Left colon (tissue), 2 donors: ENCODE measurements around the gene DOCK9. TPM values are rescaled to one million over a fixed set of nuclear protein-coding genes. Genes with fewer than 3 reads are reported as not detected.

Experiments used
- ATAC-seq: fragments of 200-7000 bp; cut with Tn5 transposase; one replicate; pipeline ENCODE4 v1.9.1; 2020; ENCODE audit warnings: mild to moderate bottlenecking, moderate library complexity
- DNase-seq, 2 donors: peaks; one replicate each; pipeline ENCODE4 v3.0.0-alpha.2; 2020
- intact Hi-C, 2 donors: fragments of 100-400 bp; cut with DNase I in 1 of 2; cut with micrococcal nuclease in 1 of 2; formaldehyde crosslinking; loops; one replicate each; pipeline versions ENCODE4 v1.11.2 to v1.14.0; 2022; cut with DNase I, micrococcal nuclease
- total RNA-seq, 2 donors: library from RNA; stranded (reverse); fragmentation: NEBNext Ultra II Directional; extraction: Animal tissue kit (Norgen Biotek cat#: 25700); gene quantifications; one replicate each; pipeline ENCODE4 v1.2.1, GENCODE V29; 2021
- donor health status: DM: no; HTN: no; CAD: no.
- donor health status: DM: yes; HTN: yes; CAD: no.

DOCK9 gene
- total RNA-seq, 2 donors from 2014 or later, result 50.0 to 60.4 TPM

DNA sequence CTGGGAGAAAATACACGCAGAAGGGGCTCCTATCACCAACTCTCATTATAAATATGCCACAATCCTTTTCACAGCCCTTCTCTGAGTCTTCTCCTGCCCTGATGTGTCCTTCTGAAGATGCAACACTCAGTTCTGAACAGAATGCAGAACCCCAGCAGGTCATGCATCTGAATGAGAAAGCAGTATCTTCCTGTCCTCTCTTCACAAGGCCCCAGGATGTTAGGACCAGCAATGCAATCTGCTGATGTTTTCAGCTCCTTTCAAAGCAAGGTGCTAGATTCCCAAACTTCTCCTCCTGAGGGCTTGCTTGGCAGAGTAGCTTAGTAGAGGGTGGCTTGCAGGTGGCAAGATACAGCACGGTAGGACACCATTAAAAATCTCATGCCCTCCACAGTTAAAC is 22.3 kb upstream of the DOCK9 start:
- DNase-seq, result no peak
- intact Hi-C loops, result no loop called here
- no peak for ATAC-seq

DNA sequence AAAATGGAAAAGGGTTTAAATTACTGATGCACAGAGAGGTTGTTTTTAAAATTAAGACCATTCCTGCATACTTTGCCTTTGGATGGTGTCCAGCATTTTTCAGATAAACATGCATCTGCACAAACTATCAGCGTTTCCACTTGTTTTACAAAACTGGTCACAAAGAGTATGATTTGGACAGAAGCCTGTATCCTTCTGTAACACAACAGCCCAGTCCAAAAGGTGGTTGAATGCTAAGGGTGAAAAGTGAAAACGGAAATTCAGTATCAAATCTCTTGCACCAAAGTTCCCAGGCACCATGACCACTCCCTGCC is 21.7 kb upstream of the DOCK9 start:
- no peak for DNase-seq
- intact Hi-C loops, result no loop called here
- ATAC-seq, result no peak

DNA sequence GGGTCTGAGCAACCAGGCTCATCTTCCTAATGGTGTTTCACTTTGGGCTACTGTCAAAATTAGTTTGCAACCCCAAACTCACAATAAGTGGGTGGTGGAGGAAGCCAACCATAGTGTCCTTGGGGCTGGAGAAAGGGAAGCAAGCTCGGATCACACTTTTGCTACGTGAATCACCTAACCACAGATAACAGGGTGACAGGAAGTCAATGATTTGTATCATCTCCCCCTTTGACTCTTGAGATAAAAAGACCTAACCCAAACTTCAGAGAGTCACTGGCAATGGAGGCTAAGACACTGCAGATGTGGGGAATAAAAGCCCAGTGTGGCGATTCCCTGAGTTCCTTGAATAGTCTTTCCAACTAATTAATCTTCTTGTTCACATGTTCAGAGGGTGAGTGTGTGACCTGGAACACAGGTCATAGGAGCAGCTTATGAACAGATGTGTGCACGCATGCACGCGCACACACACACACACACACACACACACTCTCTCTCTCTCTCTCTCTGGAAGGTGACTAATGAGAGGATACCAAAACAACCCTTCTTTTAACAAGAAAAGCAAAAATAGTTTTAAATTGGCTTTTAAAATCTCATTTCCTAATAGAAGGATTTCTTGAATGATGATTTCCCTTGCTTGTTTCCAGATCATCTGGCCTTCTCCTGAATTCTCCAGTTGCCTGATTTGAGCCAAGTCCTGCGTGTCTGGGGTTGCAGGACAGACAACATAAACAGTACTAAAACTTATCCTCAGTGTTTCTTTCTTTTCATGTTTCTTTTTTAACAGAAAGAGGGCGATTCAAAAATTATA is 21.2 kb upstream of the DOCK9 start:
- intact Hi-C loops, result no loop called here
- DNase-seq, result no peak

DNA sequence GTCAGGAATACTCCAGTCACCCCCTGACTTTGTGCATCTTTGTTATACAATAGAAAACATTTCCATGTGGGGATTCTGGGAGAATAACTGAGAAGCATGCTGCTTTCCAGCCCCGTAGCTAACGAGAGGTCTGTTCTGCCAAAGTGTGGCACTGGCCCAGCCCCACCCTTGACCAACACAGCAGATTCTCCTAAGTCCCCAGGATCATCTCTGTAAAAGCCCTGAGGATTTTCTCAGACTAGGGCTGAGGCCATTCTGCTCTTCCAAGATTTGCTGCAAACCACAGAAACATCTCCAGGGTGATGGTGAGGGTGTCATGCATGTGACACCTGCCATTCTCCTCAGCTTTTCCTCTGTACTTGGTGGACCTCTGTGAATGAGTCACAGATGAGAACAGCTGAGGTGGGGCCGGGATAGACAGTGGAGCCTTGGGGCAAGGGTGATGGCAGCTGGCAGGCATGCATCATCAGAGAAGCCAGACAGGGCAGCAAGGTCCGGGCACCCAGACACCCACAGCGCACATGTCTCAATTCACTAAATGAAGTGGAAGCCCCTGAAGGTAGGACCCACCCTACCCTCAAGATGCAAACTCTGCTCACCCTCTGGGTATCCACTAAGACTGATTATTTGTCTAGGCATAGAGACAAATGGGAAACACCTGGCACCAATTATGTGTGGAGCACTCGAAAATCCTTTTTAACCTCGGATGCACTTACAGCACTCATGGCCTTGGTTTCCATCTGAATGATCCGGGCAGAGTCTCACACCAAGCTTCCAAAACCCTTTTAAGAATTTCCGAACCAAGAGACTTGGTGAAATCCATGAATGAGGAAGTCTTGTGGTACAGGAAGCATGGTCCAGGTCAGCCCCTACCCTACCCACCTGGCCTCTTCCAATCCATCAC is 20.1 kb upstream of the DOCK9 start:
- DNase-seq (no peak), ATAC-seq (peak; percentile 42)
- intact Hi-C loops, result no loop called here

More for the DNA sequence above, 21.2 kb upstream of the DOCK9 start:
- no peak for ATAC-seq

DNA sequence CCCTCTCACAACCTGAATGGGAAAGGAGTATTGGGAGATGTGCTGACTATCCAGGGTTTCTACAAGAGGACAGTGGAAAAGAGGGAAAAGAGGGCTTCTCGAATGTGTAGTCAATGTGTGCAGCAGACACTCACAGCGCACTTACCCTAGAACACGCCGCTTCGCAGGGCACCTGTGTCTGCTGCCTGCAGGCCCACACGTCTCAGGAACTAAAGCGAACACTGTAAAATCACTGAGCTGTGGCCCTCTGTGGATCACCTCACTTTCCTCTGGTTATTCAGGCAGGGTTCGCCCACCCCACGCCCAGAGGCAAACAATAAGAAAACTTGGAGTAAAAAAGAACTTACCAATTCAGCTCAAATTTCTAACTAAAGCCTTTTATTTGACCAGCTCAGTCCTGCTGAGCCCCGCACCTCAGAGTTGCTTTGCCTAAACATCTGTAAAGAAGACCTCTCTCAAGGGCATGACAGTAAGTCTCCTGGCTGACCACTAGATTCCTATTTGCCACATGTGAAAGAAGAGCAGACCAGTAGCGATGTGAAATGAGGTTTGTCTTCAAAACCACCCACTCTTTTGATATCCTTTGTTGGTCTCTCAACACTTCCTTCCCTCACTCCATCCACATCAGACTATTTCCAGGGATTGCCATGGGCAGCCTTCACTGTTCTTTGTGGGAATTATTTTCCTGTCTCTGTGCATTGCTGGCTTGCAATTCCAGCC is 19.3 kb upstream of the DOCK9 start:
- intact Hi-C loops, result no loop called here
- ATAC-seq (no peak), DNase-seq (no peak)

DNA sequence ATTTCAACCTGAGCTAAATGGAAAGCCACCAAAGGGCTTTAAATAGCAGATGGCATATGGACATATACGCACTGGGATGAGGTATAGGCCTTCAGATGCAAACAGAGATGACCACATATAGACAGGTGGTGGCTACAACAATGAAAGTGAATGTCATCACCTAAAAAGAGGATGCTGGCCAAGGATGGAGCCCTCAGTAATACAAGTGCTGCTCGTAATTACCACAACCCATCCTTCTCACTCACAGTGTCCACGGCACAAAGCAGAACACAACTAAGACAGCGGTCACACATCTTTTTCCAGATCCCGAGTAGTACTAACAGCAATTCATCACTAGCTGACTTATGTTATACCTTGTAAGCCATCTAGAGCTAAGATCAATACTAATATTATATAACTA is 18.2 kb upstream of the DOCK9 start:
- intact Hi-C loops, result no loop called here
- no peak for DNase-seq
- no peak for ATAC-seq

DNA sequence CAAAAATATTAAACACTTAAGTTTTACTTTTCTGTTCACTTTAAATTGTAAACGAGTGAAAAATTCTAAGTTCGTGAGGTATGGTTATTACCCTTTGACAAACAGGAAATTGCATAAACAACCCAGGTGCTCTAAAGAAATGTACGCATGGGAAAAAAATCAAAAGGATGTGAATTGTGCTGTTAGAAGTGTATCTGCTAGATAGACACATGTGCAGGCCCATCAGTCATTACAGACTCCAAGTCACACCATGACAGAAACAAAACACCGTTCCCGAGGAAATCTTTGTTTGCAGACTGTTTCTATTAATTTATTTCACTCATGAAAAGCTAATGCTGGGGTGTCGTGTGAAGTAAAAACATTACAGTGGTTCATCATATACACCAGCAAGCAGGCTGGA is 17.0 kb upstream of the DOCK9 start:
- DNase-seq, result no peak
- ATAC-seq, result no peak
- intact Hi-C loops, result no loop called here

DNA sequence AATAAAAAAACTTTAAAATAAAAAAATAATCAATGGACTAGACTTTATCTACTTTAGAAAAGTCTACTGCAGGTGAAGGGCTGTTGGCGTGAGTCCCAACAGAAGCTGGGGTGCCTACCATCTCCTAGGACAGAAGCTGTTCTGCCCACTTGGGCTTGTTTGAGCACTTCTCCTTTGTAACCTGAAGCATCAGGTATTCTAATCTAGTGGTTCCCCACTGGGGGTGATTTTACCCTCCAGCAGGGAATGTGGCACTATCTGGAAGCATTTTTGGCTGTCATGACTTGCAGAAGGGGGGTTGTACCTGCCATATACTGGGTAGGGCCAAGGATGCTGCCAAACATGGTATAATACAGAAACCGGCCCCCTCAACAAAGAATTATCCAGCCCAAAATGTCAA is 16.2 kb upstream of the DOCK9 start:
- ATAC-seq (peak; percentile 26), DNase-seq (no peak)
- intact Hi-C loops, result no loop called here

DNA sequence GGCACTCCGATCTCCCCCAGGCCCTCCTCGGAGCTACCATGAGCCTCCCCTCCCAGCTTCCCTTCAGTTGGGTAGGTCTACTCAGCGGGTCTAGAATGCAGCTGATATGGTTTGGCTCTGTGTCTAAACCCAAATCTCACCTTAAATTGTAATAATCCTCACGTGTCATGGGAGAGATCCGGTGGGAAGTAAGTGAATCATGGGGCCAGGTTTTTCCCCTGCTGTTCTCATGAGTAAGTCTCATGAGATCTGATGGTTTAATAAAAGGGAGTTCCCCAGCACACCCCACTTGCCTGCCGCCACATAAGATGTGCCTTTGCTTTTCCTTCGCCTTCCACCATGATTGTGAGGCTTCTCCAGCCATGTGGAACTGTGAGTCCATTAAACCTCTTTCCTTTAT is 14.5 kb upstream of the DOCK9 start:
- intact Hi-C loops, result no loop called here

DNA sequence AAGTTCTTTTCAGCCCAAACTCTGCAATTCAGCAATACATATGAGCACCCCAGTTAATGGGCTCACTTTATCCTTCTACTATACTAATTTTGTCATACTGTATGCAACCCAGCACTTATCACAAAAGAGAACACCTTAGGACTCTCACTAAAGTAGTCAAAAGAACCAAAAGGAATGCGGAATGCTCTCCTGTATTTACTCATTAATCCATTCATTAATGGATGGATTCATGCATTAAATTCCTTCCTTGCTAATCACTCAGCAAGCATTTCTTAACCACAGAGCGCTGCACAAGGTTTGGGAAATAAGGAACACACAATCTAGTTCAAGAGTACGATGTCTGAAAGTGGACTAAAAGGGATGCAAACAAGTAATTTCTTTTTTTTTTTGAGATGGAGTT is 12.8 kb upstream of the DOCK9 start:
- ATAC-seq (no peak), DNase-seq (no peak)
- intact Hi-C loops, result no loop called here

More for the DNA sequence above, 14.5 kb upstream of the DOCK9 start:
- ATAC-seq (no peak), DNase-seq (no peak)

DNA sequence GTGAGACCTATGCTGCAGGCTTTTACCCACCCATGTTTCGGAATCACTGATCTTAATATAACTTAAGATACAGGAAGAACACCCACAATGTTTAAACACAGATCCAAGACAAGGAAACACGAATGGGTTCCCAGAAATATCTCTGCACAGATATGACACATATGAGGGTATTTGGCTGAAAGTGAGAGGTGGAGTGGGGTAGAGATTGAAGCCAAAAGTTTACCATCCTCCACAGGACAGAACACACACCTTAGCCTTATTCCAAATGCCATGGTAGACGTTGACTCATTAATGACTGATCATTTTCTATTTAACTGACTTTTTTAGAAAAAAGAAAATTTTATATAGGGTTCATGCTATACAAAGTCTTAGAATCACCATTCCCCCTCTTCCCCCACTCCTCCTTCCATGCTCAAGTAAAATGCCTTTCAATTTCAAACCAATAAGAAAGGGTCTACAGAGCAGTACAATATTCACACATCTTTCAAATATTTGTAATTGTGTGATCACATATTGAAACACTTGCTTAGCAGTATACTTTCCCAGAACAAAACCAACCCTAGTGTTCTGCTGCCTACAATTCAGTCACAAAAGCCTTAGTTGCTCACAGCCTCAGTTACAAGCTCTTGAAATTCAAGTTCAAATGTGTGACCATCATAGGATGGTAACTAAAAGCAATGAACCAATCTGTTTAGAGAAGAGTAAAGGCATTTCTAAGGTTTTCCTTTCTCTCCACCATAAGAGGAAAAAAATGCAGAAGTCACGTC is 11.8 kb upstream of the DOCK9 start:
- intact Hi-C loops, result no loop called here
- ATAC-seq, result no peak
- DNase-seq, result no peak

DNA sequence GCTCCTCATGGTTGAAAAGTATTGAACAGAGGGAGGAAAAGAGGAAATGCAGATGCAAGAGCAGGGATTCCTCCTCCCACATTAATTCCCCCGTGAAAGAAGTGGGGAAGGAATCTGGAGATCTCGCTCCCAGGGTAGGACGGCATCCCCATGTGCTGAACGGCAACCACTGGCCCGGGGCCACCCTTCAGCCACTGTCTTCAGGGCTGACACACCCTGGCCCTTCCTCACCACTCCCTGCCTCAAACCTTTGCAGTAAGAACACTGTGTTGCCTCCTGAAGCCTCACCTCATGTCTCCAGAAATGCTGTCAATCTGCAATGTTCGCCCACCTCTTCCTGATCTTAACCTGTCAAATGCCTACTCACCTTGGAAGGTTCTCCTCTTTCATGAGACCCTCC is 10.9 kb upstream of the DOCK9 start:
- DNase-seq (no peak), ATAC-seq (no peak)
- intact Hi-C loops, result no loop called here

DNA sequence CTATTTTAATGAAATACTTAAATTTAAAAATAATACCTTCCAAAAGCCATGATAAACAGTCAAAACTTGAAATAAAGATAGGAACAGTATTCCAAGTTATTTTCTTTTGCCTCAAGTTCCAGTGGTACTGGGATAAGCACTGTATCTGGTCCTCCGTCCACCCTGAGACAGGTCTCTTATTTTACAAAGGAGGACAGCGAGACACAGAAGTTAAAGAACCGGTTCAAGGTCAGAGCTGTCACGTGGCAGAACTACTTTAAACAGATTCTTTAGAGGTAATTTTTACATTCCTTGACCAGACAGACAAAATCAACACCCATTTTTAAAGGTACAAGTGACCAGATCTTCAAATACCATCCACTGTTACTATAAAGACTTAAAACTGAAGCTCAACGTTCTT is 10.4 kb upstream of the DOCK9 start:
- intact Hi-C loops, result no loop called here
- DNase-seq (no peak), ATAC-seq (no peak)

DNA sequence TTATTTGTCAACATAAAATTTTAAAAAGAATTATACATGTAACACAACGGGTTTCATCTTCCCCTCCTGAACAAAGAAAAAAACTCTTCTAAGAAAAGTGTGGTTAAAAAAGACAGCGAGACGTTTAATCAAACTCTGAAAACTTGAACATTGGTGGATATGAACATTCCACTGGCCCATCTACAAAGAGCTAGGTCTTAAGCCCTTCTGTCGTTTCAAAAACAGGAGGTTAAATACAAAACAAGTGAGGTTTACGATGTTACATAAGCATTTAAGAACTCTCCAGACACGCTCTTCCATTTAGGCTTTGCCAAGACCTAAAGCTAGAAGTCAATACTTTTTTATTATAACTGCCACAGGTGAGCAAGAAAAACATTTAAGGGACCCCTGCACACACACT is 9.4 kb upstream of the DOCK9 start:
- ATAC-seq (no peak), DNase-seq (no peak)
- intact Hi-C loops, result no loop called here

DNA sequence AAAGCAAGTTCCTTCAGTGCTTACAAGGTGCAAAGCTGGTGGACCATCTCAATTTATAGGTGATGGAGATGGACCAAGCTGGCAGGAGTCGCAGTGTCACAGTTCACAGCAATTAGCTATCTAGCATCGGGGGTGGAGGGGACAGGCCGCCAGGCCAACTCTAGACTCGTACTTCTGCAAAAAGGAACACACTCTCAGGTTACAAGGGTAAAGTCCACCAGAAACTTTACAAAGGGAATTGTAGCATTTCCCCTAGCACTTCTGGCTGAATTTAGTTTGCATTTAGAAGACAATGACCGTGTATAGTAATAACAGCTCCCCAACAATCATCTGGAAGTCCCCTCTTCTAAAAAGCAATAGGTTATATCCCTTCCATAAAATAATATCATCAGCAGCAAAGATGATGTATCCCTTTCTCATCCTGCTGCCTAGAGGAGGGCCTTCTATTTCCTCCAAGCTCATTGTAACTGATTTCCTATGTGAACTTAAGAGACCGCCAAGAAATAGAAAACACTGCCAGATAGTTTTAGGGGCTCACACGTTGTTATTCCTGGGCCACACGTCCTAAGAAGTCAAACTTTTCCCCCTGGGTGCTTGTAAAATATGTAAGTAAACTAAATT is 8.5 kb upstream of the DOCK9 start:
- DNase-seq, result no peak
- ATAC-seq, result peak; percentile 93
- intact Hi-C loops, result no loop called here

DNA sequence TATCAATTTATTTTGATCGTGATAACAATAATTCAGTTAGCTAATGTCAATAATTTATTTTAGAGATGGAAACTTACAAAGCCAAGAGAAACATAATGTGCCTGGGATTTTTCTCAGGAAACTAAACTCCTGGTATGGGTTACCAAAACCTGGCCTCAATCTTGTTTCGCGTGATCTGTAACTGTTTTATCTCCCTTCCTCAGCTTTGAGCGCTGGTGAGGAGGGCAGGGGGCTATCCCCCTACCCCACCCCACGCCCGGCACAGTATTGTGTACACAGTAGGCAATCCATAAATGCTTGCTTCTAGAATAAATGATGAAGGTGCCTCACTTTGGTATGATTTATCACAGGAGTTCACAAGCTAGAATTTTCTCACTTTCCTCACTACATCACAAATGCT is 7.7 kb upstream of the DOCK9 start:
- intact Hi-C loops, result no loop called here
- ATAC-seq, result no peak
- DNase-seq, result no peak

DNA sequence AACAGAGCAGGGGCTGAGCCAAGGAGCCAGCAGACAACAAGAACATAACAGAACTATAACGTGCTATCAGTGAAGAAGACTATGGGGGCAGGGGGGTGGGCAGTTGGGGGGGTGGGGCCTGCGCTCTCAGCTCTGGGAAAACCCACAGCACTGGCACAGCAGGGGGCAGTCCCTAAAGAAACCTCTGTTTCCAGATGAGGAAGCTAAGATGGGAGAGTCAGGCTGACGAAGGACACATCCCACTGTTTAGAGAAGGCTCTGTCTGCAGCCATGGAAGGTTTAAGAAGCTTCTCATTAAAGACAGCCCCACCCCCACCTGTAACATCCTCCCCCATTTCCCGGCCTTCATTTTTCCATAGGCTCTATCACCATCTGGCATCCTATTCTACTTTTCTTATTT is 7.1 kb upstream of the DOCK9 start:
- DNase-seq, result no peak

DNA sequence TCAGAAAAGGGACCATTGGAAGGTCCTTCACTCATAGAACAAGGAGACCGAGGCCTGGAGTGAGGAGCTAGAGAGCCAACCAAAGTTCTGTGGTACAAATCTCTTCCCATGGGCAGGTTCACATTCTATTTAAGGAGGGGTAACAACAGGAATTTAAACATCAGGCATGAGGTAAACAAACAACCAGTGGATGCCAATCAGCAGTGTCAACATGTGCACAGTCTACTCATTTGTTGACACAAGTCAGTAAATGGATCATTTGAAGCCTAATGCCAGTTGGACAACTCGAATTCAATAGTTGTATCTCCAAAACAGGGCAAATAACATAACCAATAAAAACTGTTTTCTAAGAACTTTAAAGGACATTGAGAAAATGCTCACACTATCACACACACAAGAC is 6.3 kb upstream of the DOCK9 start:
- no peak for DNase-seq
- no peak for ATAC-seq
- intact Hi-C loops, result no loop called here

More for the DNA sequence above, 7.1 kb upstream of the DOCK9 start:
- ATAC-seq, result no peak
- intact Hi-C loops, result no loop called here

DNA sequence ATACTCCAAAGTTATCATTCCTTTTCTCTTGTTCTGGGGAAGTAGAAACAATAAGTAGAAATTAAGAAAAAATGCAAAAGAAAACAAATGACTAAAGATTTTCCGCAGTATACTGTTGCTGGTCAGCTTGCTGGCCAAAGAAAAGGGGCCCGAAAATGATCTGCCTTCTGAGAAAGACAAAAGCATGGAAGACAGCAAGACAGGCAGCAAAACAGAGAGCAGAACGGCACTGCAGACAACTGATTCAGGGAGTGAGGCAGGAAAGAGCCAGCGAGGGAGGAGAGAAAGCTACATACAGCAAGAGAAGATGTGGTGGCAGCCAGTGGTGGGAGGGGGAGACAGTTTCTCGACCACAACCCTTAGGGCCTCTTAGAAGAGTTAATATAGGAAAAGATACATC is 5.3 kb upstream of the DOCK9 start:
- intact Hi-C loops, result no loop called here
- ATAC-seq (no peak), DNase-seq (no peak)
